ENCODE results near the gene ARVCF. TPM values are rescaled to one million over a fixed set of nuclear protein-coding genes. Genes with fewer than 3 reads are reported as not detected.

ARVCF gene
- total RNA-seq, 1 experiment from 2014 or later: 14.9 TPM

GRCh38 chr22:19961201-19961580, 55.4 kb downstream of the ARVCF start:
- in situ Hi-C loops (cut with HindIII; ENCODE audit: low sequenced_read_pairs): loop anchor here (25.0 kb wide), 1 partner anchor 199 kb away; the partner anchor contains the start of gene TBX1
- DNase-seq (ENCODE audit: low spot score): no peak

GRCh38 chr22:19960491-19961200, 56.0 kb downstream of the ARVCF start:
- in situ Hi-C loops (cut with HindIII; ENCODE audit: low sequenced_read_pairs): loop anchor here (25.0 kb wide), 1 partner anchor 198 kb away; the partner anchor contains the start of gene TBX1
- no peak for DNase-seq (ENCODE audit: low spot score)

GRCh38 chr22:19959587-19960490, 56.8 kb downstream of the ARVCF start:
- in situ Hi-C loops (cut with HindIII; ENCODE audit: low sequenced_read_pairs): loop anchor here (25.0 kb wide), 1 partner anchor 198 kb away; the partner anchor contains the start of gene TBX1
- DNase-seq (ENCODE audit: low spot score): no peak

- in situ Hi-C loops (cut with HindIII; ENCODE audit: low sequenced_read_pairs): loop anchor here (25.0 kb wide), 1 partner anchor 197 kb away; the partner anchor contains the start of gene TBX1
- no peak for DNase-seq (ENCODE audit: low spot score)
Measured at GRCh38 chr22:19959043-19959586, 57.5 kb downstream of the ARVCF start.

- in situ Hi-C loops (cut with HindIII; ENCODE audit: low sequenced_read_pairs): loop anchor here (25.0 kb wide), 1 partner anchor 196 kb away; the partner anchor contains the start of gene TBX1
- no peak for DNase-seq (ENCODE audit: low spot score)
Measured at GRCh38 chr22:19958083-19959042, 58.3 kb downstream of the ARVCF start.

- no peak for DNase-seq (ENCODE audit: low spot score)
- in situ Hi-C loops (cut with HindIII; ENCODE audit: low sequenced_read_pairs): loop anchor here (25.0 kb wide), 1 partner anchor 195 kb away; the partner anchor contains the start of gene TBX1
Measured at GRCh38 chr22:19957445-19957844, 59.2 kb downstream of the ARVCF start.

GRCh38 chr22:19955241-19956128, 61.1 kb downstream of the ARVCF start:
- DNase-seq (ENCODE audit: low spot score): peak; percentile 89
- in situ Hi-C loops (cut with HindIII; ENCODE audit: low sequenced_read_pairs): loop anchor here (25.0 kb wide), 1 partner anchor 193 kb away; the partner anchor contains the start of gene TBX1

- in situ Hi-C loops (cut with HindIII; ENCODE audit: low sequenced_read_pairs): loop anchor here (25.0 kb wide), 1 partner anchor 189 kb away; the partner anchor contains the start of gene TBX1
- DNase-seq (ENCODE audit: low spot score): peak; percentile 83
Measured at GRCh38 chr22:19951346-19951745, 65.3 kb downstream of the ARVCF start.

GRCh38 chr22:19948057-19948760, 68.4 kb downstream of the ARVCF start:
- in situ Hi-C loops (cut with HindIII; ENCODE audit: low sequenced_read_pairs): no loop called here

GRCh38 chr22:19943082-19944026, 73.3 kb downstream of the ARVCF start:
- in situ Hi-C loops (cut with HindIII; ENCODE audit: low sequenced_read_pairs): no loop called here
- peak; percentile 95 for DNase-seq (ENCODE audit: low spot score)

More at GRCh38 chr22:19948057-19948760, 68.4 kb downstream of the ARVCF start:
- no peak for DNase-seq (ENCODE audit: low spot score)

GRCh38 chr22:19942157-19943081, 74.2 kb downstream of the ARVCF start:
- peak; percentile 65 for DNase-seq (ENCODE audit: low spot score)
- in situ Hi-C loops (cut with HindIII; ENCODE audit: low sequenced_read_pairs): no loop called here

- DNase-seq (ENCODE audit: low spot score): peak; percentile 61
- in situ Hi-C loops (cut with HindIII; ENCODE audit: low sequenced_read_pairs): no loop called here
Measured at GRCh38 chr22:19941365-19942082, 75.1 kb downstream of the ARVCF start, which contains the start of the genes COMT and TXNRD2. COMT (plus strand) TSS chr22:19941772; CDS start chr22:19962527, 20,755 bp downstream. TXNRD2 (minus strand) TSS chr22:19941818; CDS start chr22:19941803, 15 bp downstream.

- peak; percentile 51 for DNase-seq (ENCODE audit: low spot score)
- in situ Hi-C loops (cut with HindIII; ENCODE audit: low sequenced_read_pairs): no loop called here
Measured at GRCh38 chr22:19940536-19941364, 75.9 kb downstream of the ARVCF start.

Measured in G401 (cell line).